ENCODE results near the gene ATXN3L.

Gene ATXN3L

GRCh38 chrX:13323241-13323640 lies 3.4 kb upstream of the ATXN3L start:
- H3K9me2 ChIP-seq (replicated peaks; ENCODE audit: low read depth, low read length), result no peaks in the 10 kb centered on the region
- no peak overlapping the region for H3K4me2 ChIP-seq (ENCODE audit: low read depth, low read length, poor library complexity, severe bottlenecking)
- no peaks in the 10 kb centered on the region for H3K27me3 ChIP-seq (ENCODE audit: insufficient read depth, low read length, poor library complexity, severe bottlenecking)
- H3K4me3 ChIP-seq (ENCODE audit: low read length, poor library complexity, severe bottlenecking), result no peak overlapping the region
- H2AFZ ChIP-seq (ENCODE audit: low read length), result no peak overlapping the region
- H4K20me1 ChIP-seq (ENCODE audit: insufficient read depth, low read length, poor library complexity, severe bottlenecking), result no peaks in the 10 kb centered on the region
- no peak for TF ChIP-seq EZH2phosphoT487 (IDR thresholded peaks at IDR 0.05; ENCODE audit: borderline replicate concordance)
- TF ChIP-seq, protein P1, sequence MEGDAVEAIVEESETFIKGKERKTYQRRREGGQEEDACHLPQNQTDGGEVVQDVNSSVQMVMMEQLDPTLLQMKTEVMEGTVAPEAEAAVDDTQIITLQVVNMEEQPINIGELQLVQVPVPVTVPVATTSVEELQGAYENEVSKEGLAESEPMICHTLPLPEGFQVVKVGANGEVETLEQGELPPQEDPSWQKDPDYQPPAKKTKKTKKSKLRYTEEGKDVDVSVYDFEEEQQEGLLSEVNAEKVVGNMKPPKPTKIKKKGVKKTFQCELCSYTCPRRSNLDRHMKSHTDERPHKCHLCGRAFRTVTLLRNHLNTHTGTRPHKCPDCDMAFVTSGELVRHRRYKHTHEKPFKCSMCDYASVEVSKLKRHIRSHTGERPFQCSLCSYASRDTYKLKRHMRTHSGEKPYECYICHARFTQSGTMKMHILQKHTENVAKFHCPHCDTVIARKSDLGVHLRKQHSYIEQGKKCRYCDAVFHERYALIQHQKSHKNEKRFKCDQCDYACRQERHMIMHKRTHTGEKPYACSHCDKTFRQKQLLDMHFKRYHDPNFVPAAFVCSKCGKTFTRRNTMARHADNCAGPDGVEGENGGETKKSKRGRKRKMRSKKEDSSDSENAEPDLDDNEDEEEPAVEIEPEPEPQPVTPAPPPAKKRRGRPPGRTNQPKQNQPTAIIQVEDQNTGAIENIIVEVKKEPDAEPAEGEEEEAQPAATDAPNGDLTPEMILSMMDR (conservative IDR thresholded peaks at IDR 0.05; ENCODE audit: low read length), result no peak
- no peaks in the 10 kb centered on the region for H3K9me3 ChIP-seq (ENCODE audit: insufficient read depth, low read depth, low read length)
- H3K36me3 ChIP-seq (ENCODE audit: insufficient read depth, low read length), result no peaks in the 10 kb centered on the region
- no peak overlapping the region for H3K9ac ChIP-seq (ENCODE audit: low read depth, low read length, poor library complexity, severe bottlenecking)
- no peaks in the 10 kb centered on the region for H3F3A ChIP-seq (ENCODE audit: low read depth)
- no peaks in the 10 kb centered on the region for H3K79me2 ChIP-seq (ENCODE audit: insufficient read depth, low read length)
- no peaks in the 10 kb centered on the region for H3K4me1 ChIP-seq (ENCODE audit: insufficient read depth, low read length, poor library complexity, severe bottlenecking)

DNA sequence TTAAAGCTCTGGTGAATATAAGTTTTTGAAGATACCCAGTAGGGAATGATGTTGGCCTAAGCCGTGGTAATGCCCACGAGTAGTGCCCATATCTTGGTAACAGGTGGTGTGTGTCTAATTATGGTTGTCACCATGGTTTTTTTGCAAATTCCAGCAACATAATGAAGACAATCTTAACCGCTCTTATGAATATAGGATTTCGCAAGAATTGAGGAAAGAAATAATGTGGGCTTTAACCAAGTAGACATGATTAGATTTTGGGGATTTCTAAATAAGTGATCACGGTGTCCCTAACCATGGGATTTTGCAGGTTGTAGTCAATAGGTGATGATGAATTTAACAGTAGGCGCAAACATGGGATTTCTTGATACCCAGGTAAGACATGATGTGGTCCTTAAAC lies 2.5 kb downstream of the ATXN3L start:
- no peak overlapping the region for H3K4me3 ChIP-seq (ENCODE audit: low read length, poor library complexity, severe bottlenecking)
- TF ChIP-seq EZH2phosphoT487 (IDR thresholded peaks at IDR 0.05; ENCODE audit: borderline replicate concordance), result no peak
- TF ChIP-seq, protein P1 (conservative IDR thresholded peaks at IDR 0.05; ENCODE audit: low read length), result no peak
- H3K4me1 ChIP-seq (ENCODE audit: insufficient read depth, low read length, poor library complexity, severe bottlenecking), result no peaks in the 10 kb centered on the region
- no peaks in the 10 kb centered on the region for H3K79me2 ChIP-seq (ENCODE audit: insufficient read depth, low read length)
- H3K4me2 ChIP-seq (ENCODE audit: low read depth, low read length, poor library complexity, severe bottlenecking), result no peak overlapping the region
- H3K9ac ChIP-seq (ENCODE audit: low read depth, low read length, poor library complexity, severe bottlenecking), result no peak overlapping the region
- no peaks in the 10 kb centered on the region for H3K36me3 ChIP-seq (ENCODE audit: insufficient read depth, low read length)
- no peaks in the 10 kb centered on the region for H3F3A ChIP-seq (ENCODE audit: low read depth)
- no peaks in the 10 kb centered on the region for H3K9me2 ChIP-seq (replicated peaks; ENCODE audit: low read depth, low read length)
- H3K9me3 ChIP-seq (ENCODE audit: insufficient read depth, low read depth, low read length), result no peaks in the 10 kb centered on the region
- H3K27me3 ChIP-seq (ENCODE audit: insufficient read depth, low read length, poor library complexity, severe bottlenecking), result no peaks in the 10 kb centered on the region
- H4K20me1 ChIP-seq (ENCODE audit: insufficient read depth, low read length, poor library complexity, severe bottlenecking), result no peaks in the 10 kb centered on the region
- no peak overlapping the region for H2AFZ ChIP-seq (ENCODE audit: low read length)

- no peak overlapping the region for H3K4me2 ChIP-seq (ENCODE audit: low read depth, low read length, poor library complexity, severe bottlenecking)
- no peak overlapping the region for H2AFZ ChIP-seq (ENCODE audit: low read length)
- H3K4me1 ChIP-seq (ENCODE audit: insufficient read depth, low read length, poor library complexity, severe bottlenecking), result no peaks in the 10 kb centered on the region
- H3K36me3 ChIP-seq (ENCODE audit: insufficient read depth, low read length), result no peaks in the 10 kb centered on the region
- H3K9ac ChIP-seq (ENCODE audit: low read depth, low read length, poor library complexity, severe bottlenecking), result no peak overlapping the region
- H3K9me3 ChIP-seq (ENCODE audit: insufficient read depth, low read depth, low read length), result no peaks in the 10 kb centered on the region
- no peaks in the 10 kb centered on the region for H3K79me2 ChIP-seq (ENCODE audit: insufficient read depth, low read length)
- H3K27me3 ChIP-seq (ENCODE audit: insufficient read depth, low read length, poor library complexity, severe bottlenecking), result no peaks in the 10 kb centered on the region
- TF ChIP-seq EZH2phosphoT487 (IDR thresholded peaks at IDR 0.05; ENCODE audit: borderline replicate concordance), result no peak
- TF ChIP-seq, protein P1 (conservative IDR thresholded peaks at IDR 0.05; ENCODE audit: low read length), result no peak
- no peaks in the 10 kb centered on the region for H4K20me1 ChIP-seq (ENCODE audit: insufficient read depth, low read length, poor library complexity, severe bottlenecking)
- H3K4me3 ChIP-seq (ENCODE audit: low read length, poor library complexity, severe bottlenecking), result no peak overlapping the region
- no peaks in the 10 kb centered on the region for H3F3A ChIP-seq (ENCODE audit: low read depth)
- no peaks in the 10 kb centered on the region for H3K9me2 ChIP-seq (replicated peaks; ENCODE audit: low read depth, low read length)
These were observed 8.3 kb downstream of the ATXN3L start for GRCh38 chrX:13311560-13311959.
